ENCODE results near the gene IL17RE. TPM values are rescaled to one million over a fixed set of nuclear protein-coding genes. Genes with fewer than 3 reads are reported as not detected.
A peak's percentile ranks its signal among the peaks of the same experiment; 100 is the strongest.

Gene IL17RE
- total RNA-seq, 1 experiment from 2014 or later = 4.0 TPM

DNA sequence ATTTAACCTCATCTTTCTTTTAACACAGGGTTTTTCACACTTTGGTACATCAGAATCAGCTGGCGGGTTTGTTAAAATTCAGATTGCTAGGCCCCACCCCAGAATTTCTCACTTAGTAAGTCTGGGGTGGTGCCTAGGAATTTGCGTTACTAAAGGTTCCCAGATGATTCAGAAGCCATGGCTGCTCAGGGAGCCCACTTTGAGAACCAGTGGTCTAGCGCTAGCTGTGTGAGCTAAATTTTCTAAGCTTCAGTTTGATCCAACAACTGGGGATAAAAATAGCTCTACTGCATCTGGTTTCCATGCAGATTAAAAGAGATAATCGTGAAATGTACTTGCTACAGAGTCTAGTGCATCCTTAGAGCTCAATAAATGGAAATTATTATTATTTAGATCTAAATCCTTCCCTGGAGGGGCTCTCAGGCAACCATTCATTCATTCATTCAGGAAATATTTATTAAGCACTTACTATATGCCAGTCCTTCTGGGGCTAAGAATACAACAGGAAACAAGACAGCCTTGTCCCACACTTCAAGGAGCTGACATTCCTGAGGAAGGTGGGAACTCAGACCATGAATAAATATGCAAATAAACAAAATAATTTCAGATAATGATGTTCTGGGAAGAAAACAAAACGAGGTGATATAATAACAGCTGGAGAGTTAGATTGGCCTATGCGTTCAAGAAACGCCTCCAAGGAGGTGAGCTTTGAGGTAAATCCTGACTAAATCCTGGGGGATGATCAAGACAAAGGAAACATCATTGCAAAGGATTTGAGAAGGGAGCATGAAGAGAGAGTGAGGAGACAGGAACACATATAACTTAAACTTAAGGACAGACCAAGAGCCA is 18.7 kb upstream of the IL17RE start:
- H3F3A ChIP-seq (ENCODE audit: low read length, unreplicated experiment) = peaks cover under 1% of the 10 kb centered on the region
- H3K4me1 ChIP-seq (ENCODE audit: insufficient read depth, low read length) = peaks cover 16% of the 10 kb centered on the region
- H3K4me3 ChIP-seq (ENCODE audit: low read length) = peak overlapping the region; percentile 31; the same call in 1 of the 2 replicates
- H3K4me2 ChIP-seq (ENCODE audit: low read length) = peak overlapping the region; percentile 69
- ChIA-PET CTCF (interaction anchor here (0.6 to 0.7 kb wide), 2 partner anchors 41 to 134 kb away, joined by 3 to 6 read pairs; no protein-coding TSS in a partner anchor), POLR2A (ENCODE audit: unreplicated experiment) (interaction anchor here (0.7 kb wide), 1 partner anchor 9 kb away, joined by 5 read pairs; no protein-coding TSS in a partner anchor)
- ATAC-seq (peak; percentile 34), DNase-seq (no peak)
- no peaks in the 10 kb centered on the region for H3K79me2 ChIP-seq (ENCODE audit: low read length)
- H3K36me3 ChIP-seq (ENCODE audit: low read depth, low read length) = no peaks in the 10 kb centered on the region
- no peak overlapping the region for H3K9ac ChIP-seq (ENCODE audit: low read length)
- no peaks in the 10 kb centered on the region for H3K27me3 ChIP-seq (ENCODE audit: low read length)
- H3K9me3 ChIP-seq (ENCODE audit: low read length) = no peaks in the 10 kb centered on the region
- H3K27ac ChIP-seq (ENCODE audit: low read length) = peak overlapping the region; percentile 72
- BruUV-seq (replicated peaks) = TSS peak; percentile 99
- H3K9me2 ChIP-seq (replicated peaks; ENCODE audit: low read length) = no peaks in the 10 kb centered on the region
- peak overlapping the region; percentile 22; the same call in 1 of the 2 replicates for H2AFZ ChIP-seq (ENCODE audit: low read length)
- intact Hi-C loops (cut with micrococcal nuclease) = loop anchor here (5.0 kb wide), 1 partner anchor 33 kb away; the partner anchor contains the start of gene IL17RC
- no peak for TF ChIP-seq EZH2phosphoT487 (IDR thresholded peaks at IDR 0.05; ENCODE audit: borderline replicate concordance, low read length)
- TF ChIP-seq, protein P1, sequence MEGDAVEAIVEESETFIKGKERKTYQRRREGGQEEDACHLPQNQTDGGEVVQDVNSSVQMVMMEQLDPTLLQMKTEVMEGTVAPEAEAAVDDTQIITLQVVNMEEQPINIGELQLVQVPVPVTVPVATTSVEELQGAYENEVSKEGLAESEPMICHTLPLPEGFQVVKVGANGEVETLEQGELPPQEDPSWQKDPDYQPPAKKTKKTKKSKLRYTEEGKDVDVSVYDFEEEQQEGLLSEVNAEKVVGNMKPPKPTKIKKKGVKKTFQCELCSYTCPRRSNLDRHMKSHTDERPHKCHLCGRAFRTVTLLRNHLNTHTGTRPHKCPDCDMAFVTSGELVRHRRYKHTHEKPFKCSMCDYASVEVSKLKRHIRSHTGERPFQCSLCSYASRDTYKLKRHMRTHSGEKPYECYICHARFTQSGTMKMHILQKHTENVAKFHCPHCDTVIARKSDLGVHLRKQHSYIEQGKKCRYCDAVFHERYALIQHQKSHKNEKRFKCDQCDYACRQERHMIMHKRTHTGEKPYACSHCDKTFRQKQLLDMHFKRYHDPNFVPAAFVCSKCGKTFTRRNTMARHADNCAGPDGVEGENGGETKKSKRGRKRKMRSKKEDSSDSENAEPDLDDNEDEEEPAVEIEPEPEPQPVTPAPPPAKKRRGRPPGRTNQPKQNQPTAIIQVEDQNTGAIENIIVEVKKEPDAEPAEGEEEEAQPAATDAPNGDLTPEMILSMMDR (conservative IDR thresholded peaks at IDR 0.05; ENCODE audit: low read depth, low read length) = no peak
- TF ChIP-seq EZH2 (IDR thresholded peaks at IDR 0.05; ENCODE audit: low read length, unreplicated experiment) = no peak
- H4K20me1 ChIP-seq (ENCODE audit: low read length) = no peaks in the 10 kb centered on the region

DNA sequence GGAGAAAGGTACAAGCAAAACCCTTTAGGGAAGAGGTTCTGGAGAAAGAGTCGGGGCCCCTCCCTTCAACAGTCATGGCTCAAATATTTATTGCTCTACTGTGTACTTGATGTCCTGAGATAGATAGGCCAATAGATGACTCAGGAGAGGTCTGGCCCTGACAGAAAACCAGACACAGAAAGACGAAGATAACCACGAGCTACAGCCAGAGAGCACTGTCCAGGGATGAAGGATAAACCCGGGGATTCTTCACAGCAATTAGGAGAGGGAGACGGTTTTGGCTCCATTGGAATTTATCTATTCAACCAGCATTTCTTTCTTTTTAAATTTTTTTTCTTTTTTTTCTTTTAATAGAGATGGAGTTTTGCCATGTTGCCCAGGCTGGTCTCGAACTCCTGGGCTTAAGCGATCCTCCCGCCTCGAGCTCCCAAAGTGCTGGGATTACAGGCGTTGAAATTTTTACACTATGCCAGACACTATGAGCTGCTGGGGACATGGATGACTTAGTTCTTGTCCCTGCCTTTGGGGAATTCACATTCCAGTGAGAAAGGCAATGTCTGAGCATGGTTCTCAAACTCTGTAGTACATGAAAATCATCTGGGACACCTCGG is 18.0 kb upstream of the IL17RE start:
- Histone ChIP-seq H3K79me2 (ENCODE audit: low read length) (no peaks in the 10 kb centered on the region), H3K4me2 (ENCODE audit: low read length) (peak overlapping the region; percentile 69), H3K36me3 (ENCODE audit: low read depth, low read length) (no peaks in the 10 kb centered on the region), H3K9ac (ENCODE audit: low read length) (no peak overlapping the region), H3K27me3 (ENCODE audit: low read length) (no peaks in the 10 kb centered on the region), H3K27ac (ENCODE audit: low read length) (peak overlapping the region; percentile 72), H3K4me3 (ENCODE audit: low read length) (no peak overlapping the region), H3F3A (ENCODE audit: low read length, unreplicated experiment) (peaks cover 4% of the 10 kb centered on the region), H4K20me1 (ENCODE audit: low read length) (no peaks in the 10 kb centered on the region), H2AFZ (ENCODE audit: low read length) (0 out of 2 replicates have a peak overlapping the region, but pooled peaks have one; percentile 22), H3K9me2 (replicated peaks; ENCODE audit: low read length) (no peaks in the 10 kb centered on the region), H3K4me1 (ENCODE audit: insufficient read depth, low read length) (peaks cover 15% of the 10 kb centered on the region), H3K9me3 (ENCODE audit: low read length) (no peaks in the 10 kb centered on the region)
- DNase-seq (peak; percentile 96), ATAC-seq (peak; percentile 98)
- BruUV-seq (replicated peaks) = TSS peak; percentile 99
- TF ChIP-seq EZH2 (IDR thresholded peaks at IDR 0.05; ENCODE audit: low read length, unreplicated experiment) (no peak), EZH2phosphoT487 (IDR thresholded peaks at IDR 0.05; ENCODE audit: borderline replicate concordance, low read length) (no peak)
- TF ChIP-seq, protein P1 (conservative IDR thresholded peaks at IDR 0.05; ENCODE audit: low read depth, low read length) = no peak
- intact Hi-C loops (cut with micrococcal nuclease) = loop anchor here (5.0 kb wide), 1 partner anchor 33 kb away; the partner anchor contains the start of gene IL17RC
- POLR2A ChIA-PET (ENCODE audit: unreplicated experiment) = interaction anchor here (0.6 to 0.7 kb wide), 2 partner anchors 9 to 29 kb away, joined by 3 to 5 read pairs; no protein-coding TSS in a partner anchor
- CTCF ChIA-PET = interaction anchor here (0.6 kb wide), 1 partner anchor 41 kb away, joined by 6 read pairs; no protein-coding TSS in a partner anchor

All from PC-3 (cell line).